ENCODE results near the gene SPIB. TPM values are rescaled to one million over a fixed set of nuclear protein-coding genes. Genes with fewer than 3 reads are reported as not detected.

The SPIB gene
- polyA plus RNA-seq, 1 donor, result 1.00 TPM

DNA sequence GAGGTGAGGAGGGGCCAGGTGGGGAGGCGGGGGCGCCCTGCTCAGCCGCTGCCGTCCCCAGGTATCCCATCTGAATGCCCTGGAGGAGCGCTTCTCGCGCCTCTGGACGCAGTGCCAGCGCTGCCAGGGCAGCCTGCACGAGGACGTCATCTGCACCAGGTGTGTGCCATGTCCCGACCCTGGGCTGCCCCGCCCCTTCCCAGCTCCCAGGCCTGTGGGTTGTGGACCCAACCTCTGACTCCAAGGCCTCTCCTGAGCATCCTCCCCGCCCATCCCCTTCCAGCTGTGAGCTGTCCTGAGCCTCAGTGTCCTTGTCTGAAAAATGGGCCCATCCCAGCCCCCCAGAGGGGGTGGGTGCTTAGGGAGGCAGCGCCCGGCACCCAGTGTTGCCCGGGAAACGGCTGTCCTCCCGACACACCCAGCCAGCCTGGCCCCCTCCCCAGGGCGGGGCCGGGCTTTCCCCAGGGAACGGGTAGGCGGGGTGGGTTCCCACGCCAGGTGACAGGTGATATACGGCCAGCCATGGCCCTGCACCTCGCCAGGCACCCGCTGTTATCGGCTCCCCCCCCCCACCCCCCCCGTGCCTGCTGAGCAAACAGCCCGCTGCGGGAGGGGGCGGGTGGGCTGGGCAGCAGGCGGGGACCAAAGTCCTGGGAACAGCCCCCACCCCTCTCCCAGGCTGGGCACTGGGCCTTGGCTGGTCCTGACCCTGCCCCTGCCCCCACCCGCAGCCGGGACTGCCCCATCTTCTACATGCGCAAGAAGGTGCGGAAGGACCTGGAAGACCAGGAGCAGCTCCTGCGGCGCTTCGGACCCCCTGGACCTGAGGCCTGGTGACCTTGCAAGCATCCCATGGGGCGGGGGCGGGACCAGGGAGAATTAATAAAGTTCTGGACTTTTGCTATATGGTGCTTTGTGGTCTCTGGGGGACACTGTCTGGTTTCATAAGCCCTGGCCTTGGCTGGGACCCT is 1.3 kb upstream of the SPIB start:
- DNase-seq, result no peak

GRCh38 chr19:50419022-50419579 is 363 bp downstream of the SPIB start:
- DNase-seq, result no peak

GRCh38 chr19:50419580-50420035 is 870 bp downstream of the SPIB start:
- no peak for DNase-seq

DNA sequence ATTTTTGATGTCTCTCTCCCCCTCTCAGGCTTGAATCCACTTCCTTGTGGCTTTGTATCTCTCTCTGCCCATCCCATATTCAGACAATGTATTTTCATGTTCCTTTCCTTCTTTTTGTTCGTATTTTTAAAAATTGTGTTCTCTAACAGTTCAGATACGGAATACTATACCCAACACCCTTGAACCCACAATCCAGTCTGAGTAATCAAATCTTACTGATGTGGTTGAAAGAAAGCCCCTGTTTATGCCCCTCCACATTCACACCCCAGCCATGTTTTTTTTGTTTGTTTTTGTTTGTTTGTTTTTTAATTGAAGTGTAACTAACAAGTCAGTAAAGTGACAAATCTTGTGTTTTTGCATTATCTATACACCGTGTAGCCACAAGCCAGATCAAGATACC is 1.4 kb downstream of the SPIB start:
- DNase-seq, result no peak

DNA sequence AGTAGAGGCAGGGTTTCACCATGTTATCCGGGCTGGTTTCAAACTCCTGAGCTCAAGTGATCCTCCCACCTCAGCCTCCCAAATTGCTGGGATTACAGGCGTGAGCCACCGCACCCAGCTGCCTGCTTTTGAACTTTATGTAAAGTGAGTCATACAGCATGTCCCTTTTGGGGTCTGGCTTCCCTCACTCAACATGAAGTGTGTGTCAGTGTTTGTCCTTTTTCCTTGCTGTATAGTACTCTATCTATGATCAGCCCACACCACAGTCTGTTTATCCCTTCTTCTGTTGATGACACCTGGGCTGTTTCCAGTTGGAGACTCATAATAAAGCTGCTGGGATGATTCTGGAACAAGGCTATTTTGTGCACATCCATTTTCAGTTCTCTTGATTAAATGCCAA is 2.1 kb downstream of the SPIB start:
- no peak for DNase-seq

- DNase-seq, result no peak
Observed at GRCh38 chr19:50422397-50423278, 3.9 kb downstream of the SPIB start.

GRCh38 chr19:50423279-50424113 is 4.8 kb downstream of the SPIB start:
- no peak for DNase-seq

- DNase-seq, result no peak
Observed at GRCh38 chr19:50425581-50425980, 6.8 kb downstream of the SPIB start.

GRCh38 chr19:50427318-50427925 is 8.7 kb downstream of the SPIB start:
- no peak for DNase-seq

- peak; percentile 87 for DNase-seq
Observed at GRCh38 chr19:50427997-50428425, 9.3 kb downstream of the SPIB start.

- DNase-seq, result no peak
Observed at GRCh38 chr19:50428772-50429463, 10.2 kb downstream of the SPIB start.

DNA sequence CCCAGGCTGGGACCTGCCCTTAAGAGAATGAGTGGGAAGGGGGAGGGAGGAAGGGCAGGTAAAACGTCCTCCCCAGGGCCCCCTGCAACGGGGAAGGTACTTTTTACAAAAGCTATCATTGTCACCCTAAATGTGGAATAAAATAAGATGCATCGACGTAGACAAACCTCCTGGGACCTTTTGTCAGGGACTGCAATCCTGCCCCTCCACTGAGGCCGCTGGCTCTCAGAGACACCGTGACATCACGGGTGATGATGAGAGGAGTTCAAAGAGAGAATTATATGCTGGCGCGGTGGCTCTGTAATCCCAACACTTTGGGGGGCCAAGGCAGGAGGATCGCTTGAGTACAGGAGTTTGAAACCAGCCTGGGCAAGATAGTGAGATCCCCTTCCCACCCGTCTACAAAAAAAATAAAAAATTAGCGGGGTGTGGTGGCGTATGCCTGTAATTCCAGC is 12.2 kb downstream of the SPIB start:
- no peak for DNase-seq

GRCh38 chr19:50431343-50432220 is 12.8 kb downstream of the SPIB start:
- DNase-seq, result peak; percentile 86

- DNase-seq, result peak; percentile 63
Observed at GRCh38 chr19:50432221-50433028, 13.7 kb downstream of the SPIB start, which contains the start of gene MYBPC2. TSS of gene MYBPC2 (plus strand) at chr19:50432892. CDS start at chr19:50432954, 62 bp downstream.

DNA sequence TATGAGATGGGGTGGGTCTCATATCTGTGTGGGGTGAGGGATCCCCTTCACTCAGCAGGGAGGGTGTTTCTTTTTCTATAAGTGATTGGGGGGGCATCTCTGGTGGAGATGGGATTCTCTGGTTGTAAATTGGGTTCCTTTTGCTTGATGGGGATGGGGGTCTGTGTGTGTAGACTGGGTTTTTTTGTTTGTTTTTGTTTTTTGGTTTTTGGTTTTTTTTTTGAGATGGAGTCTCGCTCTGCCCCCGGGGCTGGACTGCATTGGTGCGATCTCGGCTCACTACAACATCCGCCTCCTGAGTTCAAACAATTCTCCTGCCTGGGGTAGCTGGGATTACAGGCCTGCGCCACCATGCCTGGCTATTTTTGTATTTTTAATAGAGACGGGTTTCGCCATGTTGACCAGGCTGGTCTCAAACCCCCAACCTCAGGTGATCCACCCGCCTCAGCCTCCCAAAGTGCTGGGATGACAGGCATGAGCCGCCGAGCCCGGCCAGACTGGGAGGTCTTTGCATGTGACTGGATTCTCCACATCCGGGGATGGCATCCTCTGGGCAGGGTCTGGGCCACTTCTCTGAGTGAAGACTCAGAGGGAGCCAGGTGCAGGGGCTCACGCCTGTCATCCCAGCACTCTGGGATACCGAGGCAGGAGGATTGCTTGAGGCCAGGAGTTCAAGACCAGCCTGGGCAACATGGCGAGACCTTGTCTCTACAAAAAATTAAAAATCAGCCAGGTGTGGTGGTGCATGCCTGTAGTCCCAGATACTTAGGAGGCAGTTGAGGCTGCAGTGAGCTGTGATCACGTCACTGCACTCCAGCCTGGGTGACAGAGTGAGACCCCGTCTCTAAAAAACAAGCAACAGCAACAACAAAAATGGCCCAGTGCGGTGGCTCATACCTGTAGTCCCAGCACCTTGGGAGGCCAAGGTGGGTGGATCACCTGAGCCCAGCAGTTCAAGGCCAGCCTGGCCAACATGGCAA is 14.8 kb downstream of the SPIB start:
- DNase-seq, result no peak

DNA sequence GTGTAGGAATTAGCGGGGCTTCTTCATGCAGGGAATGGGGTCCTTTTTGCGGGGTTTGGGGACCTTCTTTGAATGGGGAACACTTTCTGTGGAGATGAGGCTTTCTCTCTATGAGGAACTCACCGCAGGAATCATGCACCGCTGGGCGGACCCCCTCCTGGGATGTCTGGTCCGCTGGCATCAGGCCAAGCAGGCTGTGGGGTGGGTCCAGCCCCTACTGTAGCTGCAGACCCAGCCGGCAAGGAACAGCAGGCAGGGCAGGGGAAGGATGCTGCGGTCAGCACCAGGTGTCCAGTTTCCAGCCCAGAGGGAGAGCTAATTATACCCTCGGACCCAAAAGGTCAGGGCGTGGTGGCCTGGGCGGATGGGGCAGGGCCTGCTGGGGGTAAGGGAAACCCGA is 15.8 kb downstream of the SPIB start:
- DNase-seq, result no peak

DNA sequence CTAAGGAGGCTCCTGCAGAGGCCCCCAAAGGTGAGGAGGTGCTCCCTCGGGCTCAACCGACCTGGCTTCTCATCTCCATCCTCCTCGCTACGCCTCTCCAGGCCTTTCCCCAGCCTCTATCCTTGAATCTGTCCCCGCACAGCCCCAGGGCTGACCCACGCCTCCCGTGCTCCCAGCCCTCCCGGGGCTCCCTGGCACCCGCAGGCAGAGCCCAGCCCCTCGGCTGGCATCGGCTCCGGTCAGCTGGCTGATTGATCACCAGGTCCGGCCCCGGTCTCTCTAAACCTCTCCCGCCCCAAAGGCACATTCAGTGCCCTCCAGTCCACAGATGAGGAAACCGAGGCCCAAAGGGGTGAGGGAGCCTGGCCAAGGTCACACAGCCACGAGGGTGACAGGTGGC is 16.5 kb downstream of the SPIB start:
- no peak for DNase-seq
